GM18508 (cell line): ENCODE measurements around the gene PRDM16.

Source experiments
- ATAC-seq: cut with Tn5 transposase; IDR thresholded peaks from one replicate; pipeline ENCODE4 v1.9.1; 2021; ENCODE audit warnings: moderate number of reproducible peaks; ENCODE audit not compliant: insufficient read depth, unreplicated experiment

Gene PRDM16

GRCh38 chr1:3066250-3066711, 2.7 kb upstream of the PRDM16 start:
- ATAC-seq, result no peak

- ATAC-seq, result no peak
Observed at GRCh38 chr1:3066826-3067225, 2.2 kb upstream of the PRDM16 start.

- ATAC-seq, result no peak
Observed at GRCh38 chr1:3067301-3067670, 1.7 kb upstream of the PRDM16 start.

GRCh38 chr1:3067671-3068563, 1.1 kb upstream of the PRDM16 start:
- ATAC-seq, result no peak

- no peak for ATAC-seq
Observed at GRCh38 chr1:3069491-3070308, 697 bp downstream of the PRDM16 start.

- no peak for ATAC-seq
Observed at GRCh38 chr1:3070309-3070643, 1.3 kb downstream of the PRDM16 start.

GRCh38 chr1:3070644-3071564, 1.9 kb downstream of the PRDM16 start:
- no peak for ATAC-seq

- no peak for ATAC-seq
Observed at GRCh38 chr1:3071565-3072390, 2.8 kb downstream of the PRDM16 start.

GRCh38 chr1:3072391-3073185, 3.6 kb downstream of the PRDM16 start:
- ATAC-seq, result no peak

GRCh38 chr1:3073186-3073488, 4.1 kb downstream of the PRDM16 start:
- no peak for ATAC-seq

GRCh38 chr1:3073489-3074296, 4.7 kb downstream of the PRDM16 start:
- no peak for ATAC-seq

GRCh38 chr1:3074297-3074741, 5.3 kb downstream of the PRDM16 start:
- ATAC-seq, result no peak

- ATAC-seq, result no peak
Observed at GRCh38 chr1:3074800-3075199, 5.8 kb downstream of the PRDM16 start.

GRCh38 chr1:3075666-3076362, 6.8 kb downstream of the PRDM16 start:
- no peak for ATAC-seq

GRCh38 chr1:3076363-3076740, 7.3 kb downstream of the PRDM16 start:
- ATAC-seq, result no peak

GRCh38 chr1:3077081-3077480, 8.1 kb downstream of the PRDM16 start:
- ATAC-seq, result no peak

- ATAC-seq, result no peak
Observed at GRCh38 chr1:3077561-3077960, 8.6 kb downstream of the PRDM16 start.
